Hepatic stellate cell (primary cell): ENCODE measurements around the gene HACD3.
"Not testable (repeated sequence)": the region's sequence is repeated elsewhere in the genome, so short reads cannot be mapped to it uniquely, and the experiment has no call there.

ENCODE experiments used
- DNase-seq: peaks from one replicate; pipeline ENCODE4 v3.0.0; 2011; ENCODE audit warnings: low spot score

Gene HACD3

DNA sequence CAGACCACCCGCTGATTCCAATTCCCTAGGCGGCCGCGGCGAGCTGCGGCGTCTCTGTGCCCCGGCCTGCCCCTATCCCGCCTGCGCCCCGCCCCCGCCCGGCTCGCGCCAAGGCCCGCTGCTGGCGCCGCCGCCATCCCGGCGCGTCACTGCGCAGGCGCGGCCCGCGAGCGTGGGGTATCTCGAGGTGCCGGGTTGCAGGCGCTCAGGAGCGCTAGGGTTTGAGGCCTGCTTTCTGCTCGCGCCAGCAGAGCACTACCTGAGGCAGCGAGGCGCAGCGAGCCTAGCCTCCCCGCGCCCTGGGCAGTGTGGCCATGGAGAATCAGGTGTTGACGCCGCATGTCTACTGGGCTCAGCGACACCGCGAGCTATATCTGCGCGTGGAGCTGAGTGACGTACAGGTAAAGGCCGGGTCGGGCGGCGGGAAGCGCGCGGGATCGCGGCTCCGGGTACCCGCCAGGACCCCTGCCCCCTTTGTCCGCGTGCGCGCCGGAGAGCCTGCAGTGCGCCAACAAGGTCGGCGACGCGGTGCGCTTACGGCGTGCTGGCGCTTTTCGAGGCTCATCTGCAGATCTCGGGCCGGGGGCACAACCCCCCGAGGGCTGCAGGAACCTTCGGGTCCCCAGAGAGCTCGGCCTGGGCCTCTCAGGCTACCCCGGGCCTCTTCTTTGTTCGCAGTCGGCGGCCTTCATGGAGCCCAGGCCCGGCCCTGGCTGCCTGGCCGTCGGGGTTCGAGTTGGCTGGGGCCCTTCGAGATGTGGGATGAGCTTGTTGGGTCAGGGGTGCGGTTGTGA is at the start of gene HACD3:
Gene HACD3 (plus strand): TSS at position 146 of the 794 bp plus-strand sequence. CDS start 169 bp downstream, at position 315.
- DNase-seq: peak; percentile 93

- DNase-seq: no peak
These were observed 45.4 kb upstream of the HACD3 start for GRCh38 chr15:65484876-65485275.

- no peak for DNase-seq
These were observed 36.2 kb upstream of the HACD3 start for GRCh38 chr15:65494076-65494475.

DNA sequence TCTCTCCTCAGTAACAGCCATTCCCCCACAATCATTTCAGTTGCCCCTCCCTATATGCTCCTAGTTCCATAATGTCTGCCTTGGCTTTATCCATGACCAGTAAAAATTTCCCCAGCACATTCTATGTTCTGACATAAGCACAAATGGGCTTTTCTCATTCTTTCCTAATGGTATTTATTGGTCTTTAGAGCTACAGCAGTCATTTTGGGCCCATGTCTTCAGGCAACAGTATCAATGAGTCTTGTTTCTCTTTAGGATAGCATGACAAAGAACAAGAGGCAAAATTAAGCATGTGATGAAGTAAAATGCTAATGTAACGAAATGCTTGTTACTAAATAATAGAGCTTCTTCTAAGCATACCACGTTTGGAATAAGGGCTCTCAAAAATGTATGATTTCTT is 20.9 kb upstream of the HACD3 start:
- DNase-seq: no peak

GRCh38 chr15:65512189-65512588 is 18.1 kb upstream of the HACD3 start:
- DNase-seq: no peak

- DNase-seq: no peak
These were observed 17.4 kb upstream of the HACD3 start for GRCh38 chr15:65512807-65513416.

- DNase-seq: peak; percentile 88
These were observed 13.0 kb upstream of the HACD3 start, which contains the start of gene DPP8 for GRCh38 chr15:65516997-65517865. Gene DPP8 (minus strand): TSS chr15:65517689. CDS start chr15:65512553, 5,136 bp downstream.

GRCh38 chr15:65517866-65518207 is 12.4 kb upstream of the HACD3 start:
- no peak for DNase-seq

DNA sequence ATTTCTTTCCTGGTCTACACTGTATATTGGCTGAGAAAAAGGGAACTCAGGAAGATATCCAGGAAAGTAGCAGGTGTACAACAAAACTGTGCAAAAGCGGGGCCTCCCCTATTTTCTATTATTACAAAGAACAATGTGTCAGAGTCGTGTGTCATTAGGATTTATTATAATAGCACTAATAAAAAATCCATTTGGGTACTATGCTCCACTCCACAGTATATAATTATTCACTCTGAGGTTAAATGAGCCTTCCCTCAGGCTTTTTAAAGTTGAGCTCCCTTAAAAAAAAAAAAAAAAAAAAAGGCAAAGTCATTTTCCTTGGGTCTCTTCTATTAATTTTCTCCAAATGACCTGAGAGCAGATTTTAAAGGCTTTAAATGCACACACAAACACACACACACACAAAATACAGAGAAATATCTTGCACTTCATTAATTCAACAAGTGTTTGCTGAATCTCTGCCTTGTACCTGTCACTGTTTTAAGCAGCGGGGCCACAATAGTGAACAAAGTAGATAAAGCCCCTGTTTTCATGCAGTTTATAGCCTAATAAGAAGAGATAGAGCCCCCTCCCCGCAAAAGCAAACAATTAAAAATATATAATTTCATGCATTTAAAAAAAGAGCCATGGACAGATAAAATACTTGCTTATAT is 11.5 kb upstream of the HACD3 start:
- no peak for DNase-seq

GRCh38 chr15:65521350-65521749 is 8.9 kb upstream of the HACD3 start:
- DNase-seq: no peak

- DNase-seq: no peak
These were observed 6.0 kb upstream of the HACD3 start for GRCh38 chr15:65524226-65524625.

DNA sequence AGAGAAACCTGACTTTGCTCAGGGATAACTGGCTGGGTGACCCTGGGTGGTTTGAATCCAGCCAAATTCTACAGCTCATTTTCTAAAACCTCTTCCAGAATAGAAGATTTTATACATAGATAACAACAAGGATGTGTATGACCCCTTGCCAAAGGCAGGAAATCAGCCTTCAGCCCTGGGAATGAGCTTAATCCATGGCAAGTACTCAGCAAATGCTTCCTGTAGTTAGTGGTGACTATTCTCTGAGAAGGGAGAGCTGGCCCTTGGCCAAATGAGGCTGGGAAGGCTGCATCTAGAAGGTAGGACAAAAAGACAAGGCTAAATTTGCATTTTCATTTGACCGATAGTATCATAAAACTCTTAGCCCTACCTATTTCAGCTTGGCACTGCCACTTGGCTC is 4.6 kb upstream of the HACD3 start:
- no peak for DNase-seq

DNA sequence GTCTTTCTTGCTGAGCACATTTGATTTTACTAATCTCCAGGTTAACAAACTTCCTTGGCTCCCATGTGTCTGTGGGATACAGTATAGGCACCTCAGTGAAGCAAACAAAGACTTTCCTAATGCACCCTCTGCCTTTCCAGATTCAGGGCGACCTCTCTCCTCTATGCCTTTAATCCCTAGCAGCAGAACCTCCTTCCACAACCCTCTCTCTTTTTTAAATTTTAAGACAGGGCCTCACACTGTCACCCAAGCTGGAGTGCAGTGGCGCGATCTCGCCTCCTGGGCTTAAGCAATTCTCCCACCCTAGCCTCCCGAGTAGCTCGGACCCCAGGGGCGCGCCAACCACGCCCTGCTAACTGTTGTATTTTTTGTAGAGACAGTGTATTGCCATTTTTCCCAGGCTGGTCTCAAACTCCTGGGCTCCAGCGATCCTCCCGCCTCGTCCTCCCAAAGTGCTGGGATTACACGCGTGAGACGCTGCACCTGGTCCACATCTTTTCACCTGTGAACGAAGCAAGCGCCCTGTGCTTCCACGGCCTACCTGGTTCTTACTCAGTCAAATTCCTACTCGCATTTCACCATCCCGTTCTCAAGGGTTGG is 1.7 kb upstream of the HACD3 start:
- DNase-seq: no peak

DNA sequence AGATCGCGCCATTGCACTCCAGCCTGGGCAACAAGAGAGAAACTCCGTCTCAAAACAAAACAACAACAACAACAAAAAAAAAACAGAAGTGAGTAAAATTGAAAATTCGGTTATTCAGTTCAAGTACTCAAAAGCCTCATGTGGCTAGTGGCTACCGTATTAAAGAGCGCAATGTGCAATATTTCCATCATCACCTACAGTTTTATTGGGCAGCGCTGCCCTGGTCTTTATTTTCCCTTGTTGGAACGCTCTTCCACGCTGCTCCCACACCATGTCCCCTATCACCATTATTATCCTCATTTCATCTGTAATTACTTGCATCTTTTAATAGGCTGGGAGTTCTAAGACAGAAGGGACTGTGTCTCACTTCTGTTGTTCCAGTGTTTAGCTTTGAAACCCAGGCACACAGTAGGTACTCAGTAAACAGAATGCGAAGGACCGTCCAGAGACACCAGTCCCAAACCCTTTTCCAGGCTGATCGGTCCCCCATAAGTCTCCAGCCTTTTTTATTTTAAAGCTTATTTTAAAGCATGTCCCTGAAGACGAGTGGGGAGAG is 423 bp upstream of the HACD3 start:
- no peak for DNase-seq

DNA sequence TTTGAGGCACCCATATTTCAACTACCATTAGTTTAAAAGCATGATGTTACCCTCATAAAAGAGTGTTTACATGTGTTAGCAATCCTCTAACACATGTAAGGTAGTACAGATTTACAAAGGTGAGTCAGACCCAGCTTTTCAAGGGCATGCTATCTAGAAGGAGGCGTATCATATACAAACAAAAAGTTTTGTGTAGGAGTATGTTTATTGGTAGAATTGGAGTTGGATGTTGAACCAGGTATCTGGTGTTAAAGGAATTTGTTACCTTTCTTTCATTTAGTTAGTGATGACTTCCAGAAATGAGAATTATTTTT is 2.4 kb downstream of the HACD3 start:
- no peak for DNase-seq

GRCh38 chr15:65533057-65533756 is 2.9 kb downstream of the HACD3 start:
- no peak for DNase-seq

- DNase-seq: no peak
These were observed 4.9 kb downstream of the HACD3 start for GRCh38 chr15:65535192-65535591.

DNA sequence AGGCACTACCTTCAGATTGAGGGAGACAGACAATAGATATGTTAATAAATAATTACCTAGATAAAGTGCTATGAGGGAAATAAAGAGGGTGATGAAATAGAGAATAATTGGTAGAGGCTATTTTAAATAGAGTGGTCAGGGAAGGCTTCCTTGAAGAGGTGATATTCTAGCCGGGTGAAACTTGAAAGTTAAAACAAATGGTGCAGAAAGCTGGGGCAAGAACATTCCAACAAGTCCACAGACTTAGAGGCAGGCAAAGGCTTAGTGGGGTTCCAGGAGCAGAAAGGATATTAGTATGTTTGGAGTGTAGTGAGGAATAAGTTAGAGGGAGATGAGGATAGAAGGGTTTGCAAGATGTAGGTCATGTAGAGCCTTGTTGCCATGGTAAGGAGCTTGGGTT is 10.1 kb downstream of the HACD3 start:
- no peak for DNase-seq

DNA sequence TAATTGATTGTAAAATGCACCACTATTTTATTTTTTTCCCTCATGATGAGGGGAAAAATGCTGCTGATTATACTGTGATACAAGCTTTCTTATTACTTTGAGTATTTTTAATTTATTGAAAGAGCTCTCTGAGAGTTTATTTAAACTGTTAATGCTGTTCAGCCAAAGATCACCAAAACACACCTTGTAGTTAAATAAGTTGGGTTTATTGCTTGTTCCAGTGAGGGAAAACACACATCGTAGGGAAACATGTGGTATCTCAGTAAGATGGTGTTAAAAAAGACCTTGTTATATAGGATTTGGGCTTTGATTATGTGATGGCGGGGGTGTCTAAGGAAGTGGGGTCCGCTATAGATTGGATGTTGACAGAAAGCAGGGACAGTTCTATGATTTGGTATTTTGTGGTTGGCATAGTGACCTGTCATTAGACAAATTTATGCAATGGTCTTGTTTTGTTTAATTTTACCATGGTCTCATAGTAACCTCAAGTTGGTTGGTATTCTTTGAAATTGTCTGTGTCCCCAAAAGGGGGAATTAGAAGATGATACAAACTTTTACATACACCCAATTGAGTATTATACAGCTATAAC is 11.1 kb downstream of the HACD3 start:
- no peak for DNase-seq

DNA sequence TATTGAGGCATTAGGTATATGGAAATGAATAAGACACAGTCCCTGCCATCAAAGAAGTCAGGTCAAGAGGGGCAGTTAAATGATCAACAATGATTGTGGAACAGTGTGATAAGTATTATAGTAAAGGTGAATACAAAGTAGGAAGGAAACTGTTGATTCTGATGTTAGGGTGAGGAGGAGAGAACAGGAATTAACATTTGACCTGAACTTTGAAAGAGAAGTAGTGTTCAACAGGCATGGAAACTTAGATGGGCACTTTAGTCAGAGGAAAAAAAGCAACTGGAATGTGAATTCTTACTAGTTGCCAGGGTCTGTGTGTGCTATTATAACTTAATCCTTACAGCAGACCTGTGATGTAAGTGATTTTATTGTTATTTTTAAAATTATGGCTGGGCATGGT is 17.6 kb downstream of the HACD3 start:
- no peak for DNase-seq

GRCh38 chr15:65549288-65549687 is 19.0 kb downstream of the HACD3 start:
- not testable (repeated sequence) for DNase-seq
